GM21723 (cell line): Measurements from ENCODE around the gene NBEAL2.
"Not testable (repeated sequence)": the region's sequence is repeated elsewhere in the genome, so short reads cannot be mapped to it uniquely, and the experiment has no call there.

Source experiments
- ATAC-seq: cut with Tn5 transposase; IDR thresholded peaks from one replicate; pipeline ENCODE4 v1.9.1; 2021; ENCODE audit warnings: mild to moderate bottlenecking, moderate library complexity; ENCODE audit not compliant: unreplicated experiment

Gene NBEAL2

DNA sequence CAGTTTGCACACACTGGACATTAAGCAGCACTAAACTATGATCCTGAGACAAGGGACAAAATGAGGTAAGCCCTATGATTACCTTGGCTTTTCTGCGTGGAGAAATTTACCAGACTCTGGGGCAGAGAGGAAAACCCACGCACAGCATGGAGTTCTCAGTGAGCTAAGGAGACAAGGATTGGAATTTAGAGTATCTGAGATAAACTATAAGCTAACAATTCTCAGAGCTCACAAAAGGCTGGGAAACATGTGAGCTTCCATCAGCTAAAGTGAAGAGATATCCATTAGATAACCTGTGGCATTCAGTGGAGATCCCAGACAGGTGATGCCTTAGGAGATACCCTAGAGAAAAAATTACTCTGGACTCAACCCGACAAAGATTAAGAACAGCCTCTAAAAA lies 48.7 kb downstream of the NBEAL2 start:
- ATAC-seq = no peak

DNA sequence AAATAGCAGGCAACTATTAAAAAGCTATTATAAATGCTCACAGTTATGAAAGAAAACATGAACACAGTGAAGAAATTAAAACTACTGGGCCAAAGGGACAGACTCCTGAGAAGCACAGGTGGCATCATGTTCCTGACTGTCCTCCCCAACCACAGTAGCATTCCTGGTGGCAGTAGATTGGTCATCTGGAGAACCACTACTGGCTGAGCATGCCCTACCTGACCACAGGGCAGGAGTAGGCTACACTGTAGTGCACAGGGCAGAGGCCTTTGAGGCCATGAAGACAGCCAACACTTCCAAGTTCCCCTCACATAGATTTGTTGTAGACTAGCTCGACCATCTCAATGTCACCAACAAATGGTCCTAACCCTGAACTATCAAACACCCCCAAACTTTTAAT lies 49.2 kb downstream of the NBEAL2 start:
- ATAC-seq = no peak

DNA sequence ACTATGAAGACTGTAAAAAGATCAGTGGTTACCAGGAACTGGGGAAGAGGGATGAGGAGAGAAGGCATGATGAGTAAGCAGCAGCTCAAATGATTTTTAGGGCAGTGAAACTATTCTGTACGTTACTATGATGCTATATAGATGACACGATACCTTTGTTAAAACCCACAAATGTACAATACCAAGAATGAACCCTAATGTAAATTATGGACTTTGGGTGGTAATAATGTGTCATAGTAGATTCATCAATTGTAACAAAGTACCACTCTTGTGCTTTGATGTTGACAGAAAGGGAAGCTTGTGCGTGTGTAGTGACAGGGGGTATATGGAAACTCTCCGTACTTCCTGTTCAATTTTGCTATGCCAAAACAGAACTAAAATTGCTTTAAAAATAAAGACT lies 51.6 kb downstream of the NBEAL2 start:
- not testable (repeated sequence) for ATAC-seq

DNA sequence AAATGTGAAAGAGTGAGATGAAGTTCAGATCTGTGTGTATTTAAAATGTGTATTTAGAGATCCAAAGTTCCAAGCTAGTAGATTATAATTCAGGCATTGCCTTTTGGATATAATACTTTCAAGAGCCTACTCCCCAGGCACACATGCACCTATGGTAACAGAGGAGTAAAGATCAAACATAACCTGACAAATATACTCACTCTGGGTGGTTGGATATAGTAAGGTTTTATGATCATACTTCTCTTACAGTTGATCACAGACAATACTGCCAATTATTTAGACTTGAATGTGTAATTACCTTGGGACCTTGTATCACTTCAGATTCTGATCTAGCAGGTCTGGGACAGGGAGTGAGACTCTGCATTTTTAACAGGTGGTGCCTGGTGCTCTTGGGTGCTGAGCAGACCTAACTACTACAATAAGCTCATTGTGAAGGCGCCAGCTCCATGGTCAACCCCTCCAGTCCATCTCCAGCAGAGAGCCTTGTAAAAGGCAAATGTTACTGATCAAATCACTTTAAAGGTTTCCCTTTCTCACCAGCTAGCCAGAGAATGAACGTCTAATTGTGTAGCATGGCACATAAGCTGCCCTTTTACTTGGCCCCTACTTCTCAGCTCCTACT lies 55.5 kb downstream of the NBEAL2 start:
- no peak for ATAC-seq

DNA sequence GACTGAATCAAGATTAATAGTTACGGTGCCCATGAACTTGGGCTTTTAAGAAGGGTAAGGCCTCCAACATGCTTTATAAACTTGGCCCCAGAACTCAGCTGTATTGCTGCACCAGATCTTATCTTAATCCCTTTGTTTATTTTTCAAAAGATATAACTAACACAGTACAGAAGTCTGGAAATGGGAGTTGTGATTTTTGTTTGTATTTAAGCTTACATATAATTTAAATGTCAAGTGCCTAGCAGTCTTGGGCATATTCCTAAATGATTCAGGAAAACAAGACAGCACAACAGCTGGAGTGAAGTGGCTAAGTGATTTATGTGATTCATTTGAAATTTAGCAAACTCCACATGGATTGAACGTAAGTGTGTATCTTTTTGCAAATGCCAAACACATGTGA lies 56.2 kb downstream of the NBEAL2 start:
- no peak for ATAC-seq

DNA sequence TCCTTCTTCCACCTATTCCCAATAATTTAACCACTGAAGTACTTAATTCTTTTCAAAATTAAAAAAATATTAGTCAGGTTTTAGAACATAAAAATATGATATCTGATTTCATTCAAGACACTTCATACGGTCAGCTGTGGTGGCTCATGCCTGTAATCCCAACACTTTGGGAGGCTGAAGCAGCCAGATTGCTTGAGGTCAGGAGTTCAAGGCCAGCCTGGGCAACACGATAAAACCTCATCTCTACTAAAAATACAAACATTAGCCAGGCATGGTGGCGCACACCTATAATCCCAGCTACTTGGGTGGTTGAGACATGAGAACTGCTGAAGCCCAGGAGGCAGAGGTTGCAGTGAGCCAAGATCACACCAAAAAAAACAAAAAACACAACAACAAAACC lies 56.7 kb downstream of the NBEAL2 start:
- ATAC-seq = no peak

DNA sequence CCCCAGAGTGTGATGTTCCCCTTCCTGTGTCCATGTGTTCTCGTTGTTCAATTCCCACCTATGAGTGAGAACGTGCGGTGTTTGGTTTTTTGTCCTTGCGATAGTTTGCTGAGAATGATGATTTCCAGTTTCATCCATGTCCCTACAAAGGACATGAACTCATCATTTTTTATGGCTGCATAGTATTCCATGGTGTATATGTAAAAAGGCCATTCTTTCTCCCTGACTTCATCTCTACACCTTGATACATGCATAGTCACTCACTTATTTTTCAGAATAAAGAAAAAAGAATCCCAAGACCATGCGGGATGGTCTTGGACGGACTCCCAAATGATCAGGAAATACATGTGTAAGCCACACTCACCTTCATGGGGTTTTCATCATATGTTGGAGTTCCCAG lies 57.8 kb downstream of the NBEAL2 start:
- not testable (repeated sequence) for ATAC-seq

DNA sequence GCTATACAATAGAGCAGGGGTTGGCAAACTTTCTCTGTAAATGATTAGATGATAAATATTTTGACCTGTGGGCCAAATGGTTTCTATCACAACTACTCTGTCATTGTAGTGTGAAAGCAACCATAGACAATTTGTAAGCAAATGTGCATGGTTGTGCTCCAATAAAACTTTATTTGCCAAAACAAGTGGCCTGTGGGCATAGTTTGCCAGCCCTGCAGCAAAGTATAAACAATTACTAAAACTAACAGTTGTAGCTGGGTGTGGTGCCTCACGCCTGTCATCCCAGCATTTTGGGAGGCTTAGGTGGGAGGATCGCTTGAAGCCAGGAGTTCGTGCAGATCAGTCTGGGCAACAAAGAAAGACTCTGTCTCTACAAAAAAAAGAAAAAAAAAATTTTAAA lies 61.6 kb downstream of the NBEAL2 start:
- ATAC-seq = no peak

DNA sequence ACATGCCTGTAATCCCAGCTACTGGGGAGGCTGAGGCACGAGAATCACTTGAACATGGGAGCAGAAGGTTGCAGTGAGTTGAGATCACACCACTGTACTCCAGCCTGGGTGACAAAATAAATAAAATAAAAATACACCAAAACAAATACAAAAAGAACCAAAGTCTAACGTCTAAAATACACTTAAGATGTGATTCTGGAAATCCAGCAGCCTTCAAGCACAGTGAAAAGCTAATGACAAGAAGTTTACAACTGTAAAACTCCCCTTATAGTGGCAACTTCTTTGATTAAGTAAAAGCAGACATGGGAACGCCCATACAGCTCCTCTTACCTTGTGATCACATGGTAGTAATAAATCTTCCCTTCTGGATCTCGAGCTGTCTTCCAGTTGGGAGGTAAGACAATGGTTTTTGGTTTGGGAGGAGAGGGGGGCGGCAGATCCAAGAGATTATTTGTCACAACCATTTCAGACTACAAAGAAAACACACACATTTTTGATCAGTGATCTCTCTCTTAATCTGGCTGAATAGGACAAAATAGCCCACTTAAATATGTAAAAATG lies 62.8 kb downstream of the NBEAL2 start:
- ATAC-seq = no peak

DNA sequence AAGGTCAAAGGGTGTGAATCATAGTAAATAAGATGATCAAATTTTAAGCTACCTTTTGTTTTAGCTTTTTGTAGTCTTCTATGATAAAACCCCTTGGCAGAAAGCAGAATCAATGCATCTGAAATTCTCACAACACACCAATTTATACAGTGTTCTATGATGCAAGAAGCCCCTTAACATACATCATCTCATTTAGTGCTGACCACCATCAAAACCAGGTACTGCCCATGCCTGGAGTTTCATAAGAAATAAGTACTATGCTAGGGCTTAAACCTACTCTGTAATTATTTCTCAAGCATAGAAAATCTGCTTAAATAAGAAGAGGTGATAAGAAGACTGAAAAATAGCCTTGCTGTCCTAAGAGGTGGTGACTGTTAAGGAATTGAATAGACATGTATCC lies 67.6 kb downstream of the NBEAL2 start:
- ATAC-seq = no peak

DNA sequence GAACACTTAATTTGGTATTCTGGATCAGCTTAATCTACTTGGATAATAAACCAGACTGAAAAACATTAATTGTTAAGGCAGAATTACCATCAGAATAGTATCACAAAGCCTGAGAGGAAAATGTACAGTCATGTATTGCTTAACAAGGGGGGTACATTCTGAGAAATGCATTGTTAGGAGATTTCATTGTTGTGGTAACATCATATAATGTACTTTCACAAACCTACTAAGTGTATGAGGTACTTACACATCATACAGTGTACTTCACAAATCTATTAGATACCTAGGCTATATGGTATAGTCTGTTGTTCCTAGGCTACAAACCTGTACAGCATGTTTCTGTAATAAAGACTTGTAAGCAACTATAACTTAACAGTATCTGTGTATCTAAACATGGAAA lies 68.2 kb downstream of the NBEAL2 start:
- no peak for ATAC-seq

DNA sequence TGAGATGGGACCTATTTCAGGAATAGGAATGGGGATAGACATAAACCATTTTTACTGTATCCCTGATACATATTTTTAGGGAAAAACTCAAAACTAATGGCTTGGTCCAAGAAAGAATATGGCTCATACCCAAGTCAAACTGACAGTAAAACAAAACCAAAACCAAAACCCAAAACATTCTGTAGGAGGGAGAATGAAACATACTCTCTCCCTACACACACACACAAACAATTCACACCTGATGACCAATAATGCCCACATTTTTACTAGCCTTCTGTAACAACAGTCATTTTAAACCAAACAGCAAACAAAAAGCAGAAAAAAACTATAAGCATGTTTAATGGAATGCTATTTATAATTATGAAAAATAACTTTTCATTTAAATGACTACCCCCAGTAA lies 74.9 kb downstream of the NBEAL2 start:
- no peak for ATAC-seq

DNA sequence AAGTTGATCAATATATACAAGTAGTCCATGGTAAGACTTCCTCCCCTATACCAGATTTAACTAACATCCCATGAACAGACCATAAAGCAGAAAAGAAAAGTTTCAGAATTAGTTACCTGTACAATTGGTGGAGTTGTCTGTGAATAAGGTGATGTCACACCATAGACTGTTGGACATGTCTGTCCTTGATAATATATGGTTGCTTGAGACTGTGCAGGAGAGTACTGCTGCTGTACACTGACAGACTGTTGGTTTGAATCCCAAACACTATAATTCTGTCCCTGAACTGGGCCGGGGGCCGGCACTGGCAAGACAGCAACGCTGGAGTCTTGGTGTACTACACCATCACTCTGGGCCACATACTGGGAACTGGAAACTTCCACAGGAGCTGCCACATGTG lies 77.2 kb downstream of the NBEAL2 start:
- ATAC-seq = no peak

DNA sequence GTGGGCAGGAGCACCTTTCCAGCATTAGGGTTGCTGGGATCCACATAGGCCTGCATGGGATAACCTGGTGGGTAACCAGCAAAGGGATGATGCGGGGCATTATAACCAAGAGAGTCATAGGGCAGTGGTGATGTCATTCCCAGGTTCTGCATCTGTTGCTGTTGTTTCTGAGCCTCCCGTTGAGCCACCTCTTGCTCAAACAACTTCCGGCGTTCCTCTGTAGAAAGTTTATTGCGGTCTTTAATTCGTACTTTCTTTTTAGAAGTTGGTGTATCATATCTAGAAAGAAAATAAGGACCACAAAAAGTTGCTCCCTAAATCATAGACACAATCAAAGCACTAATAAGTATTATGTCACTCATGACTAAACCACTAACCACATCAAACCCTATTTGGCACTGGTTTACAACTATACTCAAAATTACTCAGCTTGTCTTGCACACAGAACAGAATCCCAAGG lies 77.8 kb downstream of the NBEAL2 start:
- no peak for ATAC-seq
